Inflammatory macrophage treated with lipopolysaccharide for 4 hours (primary cell): ENCODE data around the gene DNMT3A.
A peak's percentile ranks its signal among the peaks of the same experiment; 100 is the strongest.

ENCODE experiments used
- DNase-seq: peaks from one replicate; pipeline ENCODE4 v3.0.0-alpha.2; 2020

DNMT3A gene

GRCh38 chr2:25324251-25324650 is 17.5 kb downstream of the DNMT3A start:
- DNase-seq = no peak

- no peak for DNase-seq
These were observed 18.0 kb downstream of the DNMT3A start for GRCh38 chr2:25323610-25324189.

DNA sequence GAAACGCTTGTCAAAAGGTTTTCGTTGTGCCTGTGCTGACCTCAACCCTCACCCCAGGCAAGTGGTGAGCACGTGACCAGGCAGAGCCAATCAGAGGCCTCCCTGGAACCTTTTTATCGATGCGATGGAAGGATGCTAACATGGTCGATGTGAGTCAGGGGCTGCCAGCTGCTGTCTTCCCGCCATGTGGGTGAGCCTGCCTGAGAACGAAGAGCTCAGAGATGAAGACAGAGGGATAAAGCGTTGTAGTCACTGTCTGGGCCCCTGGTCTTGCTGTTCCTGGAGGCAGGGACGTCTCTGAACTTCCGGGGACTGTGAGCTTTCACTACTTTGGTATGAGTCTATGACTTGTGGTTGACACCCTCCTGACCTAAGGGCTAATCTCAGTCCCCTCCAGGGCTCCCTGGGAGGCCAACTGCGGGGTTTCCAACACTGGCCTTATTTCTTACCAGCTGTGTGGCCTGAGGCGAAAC is 18.6 kb downstream of the DNMT3A start:
- no peak for DNase-seq

DNA sequence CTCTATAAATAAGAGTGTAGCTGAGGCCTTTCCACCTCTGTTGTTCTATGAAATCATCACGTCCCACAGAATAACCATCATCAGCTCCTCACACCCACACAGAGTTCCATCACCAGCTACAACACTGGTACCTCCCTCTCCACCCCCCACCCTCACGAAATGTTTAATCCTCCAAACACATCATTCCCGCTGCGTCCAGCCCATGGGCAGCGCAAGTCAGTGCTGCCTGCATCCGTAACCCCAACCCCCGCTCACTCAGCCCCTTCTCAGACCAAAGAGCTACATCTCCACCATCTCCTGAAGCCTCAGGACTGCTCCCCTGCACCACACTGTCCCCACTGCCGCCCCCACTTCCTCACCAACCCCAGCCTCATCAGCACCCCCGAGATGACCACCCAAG is 19.4 kb downstream of the DNMT3A start:
- DNase-seq = peak; percentile 42

- DNase-seq = no peak
These were observed 21.6 kb downstream of the DNMT3A start for GRCh38 chr2:25320077-25320476.

DNA sequence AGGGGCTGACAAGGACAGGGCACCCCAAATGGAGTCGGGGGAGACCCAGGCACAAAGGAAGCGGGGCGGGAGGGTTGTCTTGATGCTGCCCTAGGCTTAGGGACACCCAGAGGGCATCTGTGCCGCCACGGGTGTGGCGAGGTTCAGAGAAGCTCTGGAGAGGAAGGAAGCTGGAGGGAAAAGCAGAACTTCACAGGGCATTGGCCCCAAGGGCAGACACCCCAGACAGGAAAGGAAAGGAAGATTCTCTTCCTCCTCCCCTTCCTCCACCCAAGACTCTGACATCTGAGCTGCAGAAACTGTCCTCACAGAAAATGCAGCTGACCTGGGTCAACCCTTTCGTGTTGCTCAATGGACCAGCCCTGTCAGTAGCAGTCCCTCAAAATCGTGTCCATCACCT is 25.6 kb downstream of the DNMT3A start:
- DNase-seq = peak; percentile 86

DNA sequence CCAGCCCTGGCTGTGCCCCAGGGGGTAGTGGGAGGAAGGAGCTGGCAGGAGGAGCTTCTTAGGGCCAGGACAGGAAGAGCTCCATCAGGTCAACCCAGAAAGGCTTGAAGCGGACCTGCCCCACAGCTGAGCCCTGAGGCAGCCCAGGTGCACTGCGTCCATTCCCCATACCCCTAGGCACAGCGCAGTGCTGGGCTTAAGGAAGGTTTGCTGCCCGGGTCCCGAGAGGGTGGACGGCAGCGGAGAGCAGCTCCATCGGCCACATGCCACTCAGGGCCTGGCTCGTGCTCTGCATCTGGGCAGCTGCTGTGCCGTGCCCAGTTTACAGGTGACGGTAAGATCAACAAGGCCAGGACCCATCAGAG is 26.4 kb downstream of the DNMT3A start:
- DNase-seq = no peak

DNA sequence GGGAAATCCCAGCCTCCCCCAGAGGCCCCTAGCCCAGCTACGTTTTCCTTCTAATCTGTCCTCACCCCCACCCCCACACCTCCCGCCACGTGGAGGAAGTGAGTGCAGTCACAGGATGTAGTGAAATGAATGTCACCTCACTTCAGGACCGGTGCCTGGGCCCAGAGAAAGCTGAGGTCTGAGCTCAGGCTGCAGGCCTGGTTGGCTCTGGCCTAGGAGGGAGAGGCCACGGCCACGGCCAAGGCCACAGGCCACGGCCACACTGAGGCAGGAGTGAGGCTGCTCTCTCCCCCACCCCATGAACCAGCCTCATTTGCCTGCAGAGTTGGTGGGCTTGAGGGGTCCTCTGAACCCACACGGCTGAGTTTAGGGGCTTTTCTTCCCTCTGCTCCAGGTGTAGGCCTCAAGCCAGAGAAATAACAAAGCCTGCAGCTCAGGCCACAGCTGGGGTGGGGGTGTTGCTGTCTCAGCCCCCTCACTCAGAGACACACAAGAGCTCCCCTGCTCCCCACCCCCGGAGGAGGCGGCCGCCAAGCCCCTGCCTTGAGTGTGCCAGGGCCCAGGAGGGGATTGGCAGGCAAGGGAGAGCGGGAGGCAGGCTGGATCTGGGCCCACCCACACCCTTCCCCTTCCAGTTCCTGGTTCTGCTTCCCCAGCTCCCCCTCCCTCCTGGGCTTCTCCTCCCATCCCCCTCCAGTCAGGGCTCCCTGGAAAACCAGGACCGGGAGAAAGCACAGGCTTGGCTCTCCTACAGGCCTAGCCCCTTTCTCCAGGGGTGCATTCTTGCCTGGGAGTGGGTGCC is 27.0 kb downstream of the DNMT3A start:
- DNase-seq = peak; percentile 51

GRCh38 chr2:25313711-25314513 is 27.8 kb downstream of the DNMT3A start:
- DNase-seq = no peak

DNA sequence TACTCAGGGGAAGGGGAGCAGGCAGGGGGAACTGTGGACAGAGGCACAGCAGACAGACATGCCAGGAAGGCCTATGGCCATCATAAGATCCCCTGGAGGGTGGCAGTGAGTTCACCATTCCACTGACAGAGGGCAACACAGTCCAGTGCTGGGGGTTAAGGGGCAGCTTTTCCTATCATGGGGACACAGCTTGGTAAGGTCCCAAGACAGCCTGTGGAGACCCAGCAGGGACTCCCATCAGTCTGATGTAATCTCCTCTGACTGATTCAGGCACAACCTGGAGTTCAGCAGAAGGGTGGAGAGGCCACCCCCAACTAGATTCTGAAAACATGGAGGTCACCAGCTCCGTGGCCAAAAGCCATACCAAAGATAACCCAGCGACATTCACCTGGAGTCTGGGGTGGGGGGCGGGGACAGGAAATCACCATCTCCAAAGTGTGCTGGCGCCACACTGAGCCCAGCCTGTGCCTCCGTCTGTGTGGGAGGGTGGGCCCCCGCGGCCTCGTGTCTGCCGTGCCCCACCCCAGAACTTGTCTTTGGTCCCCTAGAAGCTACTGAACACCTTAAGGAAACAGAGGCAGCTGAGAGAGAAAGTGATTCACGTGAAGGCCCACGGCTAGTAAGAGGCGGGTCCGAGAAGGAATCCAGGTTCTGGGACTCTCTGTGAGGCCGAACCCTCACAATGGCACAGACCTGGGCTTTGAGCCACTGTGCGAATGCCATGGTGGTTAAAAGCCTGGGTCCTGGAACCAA is 28.6 kb downstream of the DNMT3A start:
- no peak for DNase-seq

GRCh38 chr2:25311865-25312575 is 29.7 kb downstream of the DNMT3A start:
- DNase-seq = no peak

DNA sequence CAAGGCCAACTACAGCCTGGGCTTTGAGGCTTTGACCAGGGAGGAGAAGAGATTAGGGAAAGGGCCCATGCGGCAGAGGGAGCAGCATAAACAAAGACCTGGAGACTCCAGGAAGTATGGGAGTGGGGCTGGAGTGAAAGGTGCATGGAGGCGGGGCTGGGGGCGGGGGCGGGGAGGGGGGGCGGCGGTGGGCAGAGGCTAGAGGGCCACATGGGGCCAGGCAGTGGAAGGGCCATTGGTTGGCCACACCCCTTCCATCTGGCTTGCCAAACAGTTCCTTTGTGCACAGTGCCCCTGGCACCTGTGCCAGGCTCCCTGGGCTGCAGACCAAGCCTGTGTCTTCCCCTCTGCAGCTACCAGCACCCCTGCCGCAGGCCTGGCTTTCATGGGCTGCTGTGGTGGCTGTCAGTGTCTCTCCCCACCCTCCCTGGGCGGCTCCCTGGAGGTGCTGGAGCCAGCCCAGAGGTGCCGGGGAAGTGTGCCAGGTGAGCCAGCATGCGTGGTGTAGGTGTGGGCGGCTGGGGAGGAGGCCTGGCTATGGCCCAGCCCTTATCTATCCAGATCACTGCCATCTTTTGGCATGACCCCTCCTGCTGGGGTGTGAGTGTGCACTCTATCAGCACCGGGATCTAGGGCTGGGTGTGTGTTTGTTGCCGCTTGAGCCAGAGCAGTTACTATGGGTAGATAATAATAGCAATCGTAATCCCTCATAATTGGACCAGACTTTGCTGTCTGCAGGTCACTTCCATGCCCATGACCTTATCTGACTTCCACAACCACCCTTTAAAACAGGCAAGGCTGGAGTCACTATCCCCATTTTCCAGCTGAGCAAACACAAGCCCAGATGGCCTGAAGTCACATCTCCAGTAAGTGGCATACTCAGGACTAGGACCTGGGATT is 30.5 kb downstream of the DNMT3A start:
- DNase-seq = no peak

DNA sequence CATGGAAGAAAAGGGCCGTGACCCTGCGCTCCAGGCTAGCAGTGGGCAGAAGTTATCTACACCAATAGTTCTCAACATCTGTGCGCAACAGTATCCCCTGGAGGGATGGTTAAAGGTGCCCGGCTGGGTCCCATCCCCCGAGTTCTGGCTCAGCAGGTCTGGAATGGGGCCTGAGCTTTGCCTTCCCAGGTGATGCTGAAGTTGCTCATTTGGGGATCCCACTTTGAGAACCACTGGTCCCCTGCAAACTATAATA is 31.1 kb downstream of the DNMT3A start:
- DNase-seq = no peak

GRCh38 chr2:25309402-25309801 is 32.3 kb downstream of the DNMT3A start:
- DNase-seq = peak; percentile 54

DNA sequence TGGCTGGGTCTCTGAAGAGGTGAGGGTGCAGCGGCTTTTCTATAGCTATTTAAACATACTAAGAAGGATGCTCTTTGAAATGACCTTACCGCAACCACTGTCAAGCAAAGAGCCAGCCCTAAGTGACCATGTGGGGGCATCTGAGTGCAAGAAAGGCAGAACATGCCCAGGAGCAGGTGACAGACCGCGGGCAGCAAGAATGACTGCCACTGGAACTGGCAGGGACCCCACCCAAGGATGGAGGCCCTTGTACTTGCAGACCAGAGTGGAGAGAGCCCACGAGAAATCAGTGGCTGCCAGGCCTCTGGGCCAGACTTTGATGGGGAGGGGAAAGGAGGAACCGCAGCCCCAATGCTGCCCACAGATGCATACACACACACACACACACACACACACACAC is 33.1 kb downstream of the DNMT3A start:
- no peak for DNase-seq

DNA sequence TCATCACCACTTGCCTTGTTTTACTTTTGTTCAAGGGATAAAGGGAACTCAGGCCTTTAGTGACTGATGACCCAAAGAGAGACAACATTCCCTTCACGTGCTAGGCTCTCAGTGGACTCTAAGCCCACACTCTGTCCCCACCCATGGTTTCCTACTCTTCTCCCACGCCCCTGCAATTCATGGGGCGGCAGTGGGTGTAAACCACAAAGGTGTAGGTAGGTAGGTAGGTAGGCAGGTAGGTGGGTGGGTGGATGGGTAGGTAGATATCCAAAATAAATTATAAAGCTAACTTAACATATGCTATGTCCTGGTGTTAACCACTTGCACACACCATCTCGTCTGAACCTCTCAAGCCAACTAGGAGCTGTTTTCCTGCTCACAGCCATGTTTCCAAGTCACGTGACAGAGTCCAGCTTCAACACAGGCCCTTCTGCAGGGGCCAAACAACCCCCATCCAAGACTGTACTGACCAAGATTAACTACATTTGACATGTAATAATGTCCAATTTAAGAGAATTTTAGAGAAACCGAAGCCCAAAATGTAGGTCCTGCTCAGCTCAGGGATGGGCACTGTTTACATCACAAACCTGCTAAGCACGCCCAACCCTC is 33.7 kb downstream of the DNMT3A start:
- no peak for DNase-seq

DNA sequence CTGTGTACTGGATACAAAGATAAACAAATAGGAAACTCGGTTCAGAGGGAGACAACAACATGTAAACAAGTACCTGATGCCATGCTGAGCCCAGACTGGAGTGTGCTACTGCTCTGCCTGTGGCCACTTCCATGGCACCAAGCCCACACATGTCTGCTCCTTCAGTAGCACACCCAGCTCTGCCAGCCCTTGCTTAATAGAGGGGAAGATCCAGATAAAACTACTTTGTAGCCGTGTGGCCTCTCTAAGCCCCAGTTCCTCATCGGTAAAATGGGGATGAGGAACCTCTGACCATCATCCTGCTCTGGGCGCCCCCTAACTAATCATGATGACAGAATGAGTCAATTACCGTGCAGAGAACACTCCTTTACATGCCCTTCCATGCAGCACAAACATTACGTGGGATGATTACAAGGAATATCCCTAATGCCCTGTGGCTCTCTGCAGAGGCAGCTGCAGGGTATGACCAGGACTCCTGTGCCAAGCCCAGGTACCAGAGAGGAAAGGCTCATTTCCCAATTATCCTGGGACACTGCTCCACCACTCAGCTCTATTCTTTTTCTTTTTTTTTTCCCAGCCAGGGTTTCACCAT is 34.9 kb downstream of the DNMT3A start:
- peak; percentile 84 for DNase-seq

GRCh38 chr2:25305775-25306174 is 36.0 kb downstream of the DNMT3A start:
- DNase-seq = no peak

GRCh38 chr2:25304826-25305596 is 36.7 kb downstream of the DNMT3A start:
- no peak for DNase-seq

DNA sequence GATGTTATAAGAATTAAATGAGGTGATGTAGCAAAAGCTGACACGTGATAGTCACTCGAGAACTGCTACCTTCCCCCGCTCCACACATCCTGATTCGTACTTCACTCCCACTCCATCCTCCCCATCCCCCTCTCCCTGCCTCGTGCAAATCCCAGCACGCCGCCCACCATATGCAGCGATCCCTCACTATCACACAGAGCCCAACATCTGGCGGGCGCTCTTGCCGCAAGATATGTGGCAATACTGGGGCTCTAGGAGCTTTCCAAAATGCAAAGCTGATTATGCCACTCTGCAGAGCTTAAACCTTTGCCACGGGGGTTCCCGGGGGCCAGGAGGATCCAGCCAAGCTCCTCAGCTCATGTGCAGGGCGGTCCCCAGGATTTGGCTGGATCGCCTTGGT is 37.4 kb downstream of the DNMT3A start:
- peak; percentile 63 for DNase-seq
